HepG2 (cell line): Measurements from ENCODE around the gene DUS1L. TPM values are rescaled to one million over a fixed set of nuclear protein-coding genes. Genes with fewer than 3 reads are reported as not detected.

Experiments
- BCL6 ChIP-seq: IDR thresholded peaks from 2 replicates; pipeline ENCODE4 v1.6.1; 2016; ENCODE audit warnings: missing genetic modification reagents, missing compliant biosample characterization
- CAMTA2 ChIP-seq: sonication (generic); formaldehyde crosslinking; IDR thresholded peaks from 2 replicates; pipeline ENCODE4 v1.4.0; 2020; ENCODE audit warnings: mild to moderate bottlenecking, missing genetic modification reagents, borderline replicate concordance
- CBX2 ChIP-seq, 2 experiments: fragments of 200-600 bp in 1 of 2; sonication (generic); formaldehyde crosslinking in 1 of 2; IDR thresholded peaks; 2 replicates each; pipeline versions ENCODE4 v1.7.0 to v1.8.1; 2018 to 2022; ENCODE audit warnings: low read depth in 2 of 2, low read length in 1 of 2, mild to moderate bottlenecking in 1 of 2, missing genetic modification reagents in 1 of 2
- FOSL2 ChIP-seq: sonication (generic); formaldehyde crosslinking; IDR thresholded peaks from 2 replicates; pipeline ENCODE4 v1.4.0; 2020; ENCODE audit warnings: missing genetic modification reagents
- HNF4G ChIP-seq, 2 experiments: sonication (generic) in 1 of 2; formaldehyde crosslinking in 1 of 2; IDR thresholded peaks; 2 replicates each; pipeline versions ENCODE4 v1.4.0 to v1.6.1; 2011 to 2020; ENCODE audit warnings: borderline replicate concordance in 2 of 2, low read depth in 2 of 2, mild to moderate bottlenecking in 2 of 2, low read length in 1 of 2, missing genetic modification reagents in 1 of 2, moderate library complexity in 1 of 2
- MAF1 ChIP-seq: sonication (generic); formaldehyde crosslinking; IDR thresholded peaks from 2 replicates; pipeline ENCODE4 v1.5.0; 2020; ENCODE audit warnings: missing genetic modification reagents, borderline replicate concordance
- MBD4 ChIP-seq: IDR thresholded peaks from 2 replicates; pipeline ENCODE4 v1.6.1; 2012; ENCODE audit warnings: low read length, inconsistent platforms, borderline replicate concordance
- MTA1 ChIP-seq: sonication (generic); formaldehyde crosslinking; IDR thresholded peaks from 2 replicates; pipeline ENCODE4 v1.4.0; 2020; ENCODE audit warnings: missing genetic modification reagents, mild to moderate bottlenecking, borderline replicate concordance
- SOX6 ChIP-seq, 2 experiments: fragments of 450-650 bp in 1 of 2; sonication (generic) in 1 of 2; formaldehyde crosslinking in 1 of 2; IDR thresholded peaks; 2 replicates each; pipeline versions ENCODE4 v1.4.0 to v1.6.1; 2017 to 2020; ENCODE audit warnings: antibody characterized with exemption in 1 of 2, mild to moderate bottlenecking in 1 of 2, missing genetic modification reagents in 1 of 2
- STAT6 ChIP-seq: sonication (generic); formaldehyde crosslinking; IDR thresholded peaks from 2 replicates; pipeline ENCODE4 v1.4.0; 2020; ENCODE audit warnings: missing genetic modification reagents, mild to moderate bottlenecking, borderline replicate concordance
- TRIM24 ChIP-seq: sonication (generic); formaldehyde crosslinking; IDR thresholded peaks from 2 replicates; pipeline ENCODE4 v1.8.0; 2022; ENCODE audit warnings: mild to moderate bottlenecking, missing genetic modification reagents
- ZBTB38 ChIP-seq: sonication (generic); formaldehyde crosslinking; IDR thresholded peaks from 2 replicates; pipeline ENCODE4 v1.5.1; 2020; ENCODE audit warnings: mild to moderate bottlenecking, missing genetic modification reagents
- ZFP91 ChIP-seq: sonication (generic); formaldehyde crosslinking; IDR thresholded peaks from 2 replicates; pipeline ENCODE4 v1.9.0; 2022; ENCODE audit warnings: missing genetic modification reagents, mild to moderate bottlenecking, borderline replicate concordance
- ZFX ChIP-seq: sonication (generic); formaldehyde crosslinking; IDR thresholded peaks from 2 replicates; pipeline ENCODE4 v1.4.0; 2020; ENCODE audit warnings: mild to moderate bottlenecking, low read depth, missing genetic modification reagents, moderate library complexity
- ZHX1 ChIP-seq: sonication (generic); formaldehyde crosslinking; IDR thresholded peaks from 2 replicates; pipeline ENCODE4 v1.8.1; 2022; ENCODE audit warnings: low read depth, mild to moderate bottlenecking, missing genetic modification reagents
- ZNF784 ChIP-seq: sonication (generic); formaldehyde crosslinking; IDR thresholded peaks from 2 replicates; pipeline ENCODE4 v1.5.1; 2020; ENCODE audit warnings: missing genetic modification reagents, mild to moderate bottlenecking, borderline replicate concordance
- ZNF883 ChIP-seq: sonication (generic); formaldehyde crosslinking; IDR thresholded peaks from 2 replicates; pipeline ENCODE4 v1.5.1; 2020; ENCODE audit warnings: mild to moderate bottlenecking, missing genetic modification reagents; ENCODE audit errors: not compliant biosample characterization
- ZSCAN25 ChIP-seq: sonication (generic); formaldehyde crosslinking; IDR thresholded peaks from 2 replicates; pipeline ENCODE4 v1.8.0; 2022; ENCODE audit warnings: mild to moderate bottlenecking, missing genetic modification reagents
- polyA plus RNA-seq, 8 experiments: library from polyadenylated mRNA; depleted of rRNA in 3 of 8; stranded (reverse) in 7 of 8; unstranded in 1 of 8; fragments of >200 nt; fragmentation: Illumina TruSeq in 4 of 8; extraction: Trizol in 4 of 8; gene quantifications; 2 replicates each; pipeline versions ENCODE4 v1.2.1 to v1.2.3, GENCODE V29; 2011 to 2016; ENCODE audit warnings: low read depth in 4 of 8, missing spikeins in 1 of 8, mixed read lengths in 1 of 8; ENCODE audit not compliant: insufficient read depth in 1 of 8
- total RNA-seq, 5 experiments: library from RNA; depleted of rRNA; stranded (reverse); fragments of >200 nt; fragmentation: Illumina TruSeq; extraction: Trizol; gene quantifications; 2 replicates each; pipeline ENCODE4 v1.2.3, GENCODE V29; 2016; ENCODE audit warnings: low read depth in 1 of 5

The DUS1L gene
- total and polyA plus RNA-seq, 2 of the 13 experiments (the other 11 are each of a cell fraction or from before 2014, with no cell fraction given) = 81.0 to 109 TPM

- TF ChIP-seq CAMTA2 (CRISPR knock-in tag) (peak; percentile 67; the same call in 1 of the 2 replicates), MAF1 (CRISPR knock-in tag) (0 out of 2 replicates have a peak, but pooled peaks have one; percentile 19), BCL6 (CRISPR knock-in tag) (0 out of 2 replicates have a peak, but pooled peaks have one; percentile 15), ZSCAN25 (CRISPR knock-in tag) (peak; percentile 29; the same call in 1 of the 2 replicates), ZFP91 (CRISPR knock-in tag) (peak; percentile 80), FOSL2 (CRISPR knock-in tag) (no peak; the same call in 1 of the 2 replicates), TRIM24 (no peak), MTA1 (peak; percentile 70; the same call in 1 of the 2 replicates), SOX6 (IDR thresholded peaks at IDR 0.05) (no peak), SOX6 (CRISPR knock-in tag; IDR thresholded peaks at IDR 0.05) (no peak), MBD4 (no peak), ZBTB38 (CRISPR knock-in tag) (peak; percentile 94), HNF4G (IDR thresholded peaks at IDR 0.05; ENCODE audit: borderline replicate concordance, low read depth, low read length) (no peak), HNF4G (CRISPR knock-in tag; IDR thresholded peaks at IDR 0.05; ENCODE audit: borderline replicate concordance, low read depth) (no peak), ZFX (CRISPR knock-in tag) (peak; percentile 78), ZHX1 (CRISPR knock-in tag) (0 out of 2 replicates have a peak, but pooled peaks have one; percentile 82), ZNF784 (CRISPR knock-in tag) (peak; percentile 64; the same call in 1 of the 2 replicates), ZNF883 (CRISPR knock-in tag) (peak; percentile 72), CBX2 (IDR thresholded peaks at IDR 0.05; ENCODE audit: low read depth, low read length) (no peak), CBX2 (CRISPR knock-in tag; IDR thresholded peaks at IDR 0.05; ENCODE audit: low read depth) (no peak), STAT6 (CRISPR knock-in tag) (no peak)
Observed at GRCh38 chr17:82050761-82051641, 14.6 kb downstream of the DUS1L start (continued).
